ENCODE data around the gene ZBTB42.

The ZBTB42 gene

DNA sequence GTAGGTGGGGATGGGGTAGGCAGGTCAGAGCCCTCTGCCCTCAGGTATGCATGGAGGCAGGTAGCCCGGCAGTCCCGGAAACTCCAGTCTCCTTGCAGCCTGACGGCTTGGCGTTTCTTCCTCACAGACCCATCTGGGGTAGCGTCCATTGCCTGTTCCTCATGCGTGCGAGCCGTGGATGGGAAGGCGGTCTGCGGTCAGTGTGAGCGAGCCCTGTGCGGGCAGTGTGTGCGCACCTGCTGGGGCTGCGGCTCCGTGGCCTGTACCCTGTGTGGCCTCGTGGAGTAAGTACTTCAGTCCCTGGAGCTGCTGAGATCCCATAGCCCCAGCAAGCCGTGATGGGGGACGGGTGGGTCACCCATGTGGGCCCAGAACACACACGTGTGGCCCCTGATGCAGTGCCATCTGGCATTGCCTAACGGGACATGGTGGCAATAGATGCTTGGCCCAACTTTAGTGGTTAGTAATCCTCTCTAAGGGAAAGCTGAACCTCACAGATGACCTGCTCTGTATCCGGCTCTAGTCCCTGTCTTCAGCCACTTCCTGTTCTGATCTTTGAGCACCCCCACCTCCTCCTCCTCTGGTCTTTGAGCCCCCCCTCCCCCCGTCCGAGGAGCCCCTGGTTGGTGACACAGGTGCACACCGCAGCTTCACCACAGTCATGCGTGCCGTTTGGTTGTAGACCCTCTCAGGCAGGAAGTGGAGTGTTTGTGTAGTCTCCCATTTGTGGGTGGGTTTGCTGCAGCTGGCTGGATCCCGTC, 44.2 kb upstream of the ZBTB42 start:
- Histone ChIP-seq H3K4me1 (ENCODE audit: control insufficient read depth, insufficient read depth, low read length) (no peaks in the 10 kb centered on the region; the same call in 1 of the 2 replicates), H3K36me3 (ENCODE audit: control insufficient read depth in 2 of 2, insufficient read depth in 1 of 2, low read length in 2 of 2) (peaks cover 2 to 78% of the 10 kb centered on the region in 2 experiments; a peak in 2 of 3 replicates)
- CTCF ChIA-PET: no interaction called here

DNA sequence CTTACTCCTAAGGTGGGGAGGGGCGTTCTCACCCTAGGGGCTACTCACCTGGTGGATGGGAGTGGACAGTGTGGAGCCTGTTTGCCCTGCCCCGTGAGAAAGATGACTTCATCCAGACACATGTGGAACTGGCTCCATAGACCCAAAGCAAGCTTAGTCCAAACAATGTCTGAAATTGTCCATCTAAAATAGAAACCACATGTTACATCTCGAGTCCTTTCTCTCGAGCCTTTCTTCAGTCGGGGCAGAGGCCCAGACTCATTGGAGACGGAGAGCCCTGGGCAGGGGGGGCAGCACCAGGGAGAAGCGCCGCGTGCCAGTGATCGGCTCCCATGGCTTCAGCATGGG, 43.7 kb upstream of the ZBTB42 start:
- no peak overlapping the region for H3K4me3 ChIP-seq (ENCODE audit: low read depth, low read length)
- H3K9me3 ChIP-seq (ENCODE audit: control insufficient read depth, insufficient read depth, low read depth, low read length): no peaks in the 10 kb centered on the region
- H3K4me1 ChIP-seq (ENCODE audit: control insufficient read depth, insufficient read depth, low read length): no peaks in the 10 kb centered on the region; the same call in 1 of the 2 replicates
- H3K27ac ChIP-seq (ENCODE audit: extremely low read depth, low read depth, low read length): no peak overlapping the region
- H3K36me3 ChIP-seq (ENCODE audit: control insufficient read depth in 2 of 2, insufficient read depth in 1 of 2, low read length in 2 of 2): peaks cover 8 to 83% of the 10 kb centered on the region in 2 experiments; a peak in 2 of 3 replicates
- ChIA-PET POLR2A (no interaction called here), CTCF (interaction anchor here (0.6 kb wide), 1 partner anchor 11 kb away, joined by 3 read pairs; no protein-coding TSS in a partner anchor)
- TF ChIP-seq ZNF837 (tag by site-specific recombination; IDR thresholded peaks at IDR 0.05) (no peak), ZNF488 (tag by site-specific recombination; IDR thresholded peaks at IDR 0.05) (no peak), ZBTB26 (tag by site-specific recombination; optimal IDR thresholded peaks at IDR 0.05) (no peak), BCL11B (tag by site-specific recombination; IDR thresholded peaks at IDR 0.05; ENCODE audit: low read depth) (no peak), SCRT1 (tag by site-specific recombination; IDR thresholded peaks at IDR 0.05; ENCODE audit: borderline replicate concordance) (no peak), MEIS1 (CRISPR knock-in tag; IDR thresholded peaks at IDR 0.05; ENCODE audit: borderline replicate concordance) (no peak), ZNF223 (tag by site-specific recombination; IDR thresholded peaks at IDR 0.05) (no peak), PRDM2 (tag by site-specific recombination; IDR thresholded peaks at IDR 0.05; ENCODE audit: borderline replicate concordance) (no peak), EGR2 (tag by site-specific recombination; IDR thresholded peaks at IDR 0.05; ENCODE audit: low read depth) (no peak), ZNF830 (tag by site-specific recombination; IDR thresholded peaks at IDR 0.05; ENCODE audit: low read depth) (no peak), ZNF629 (tag by site-specific recombination; IDR thresholded peaks at IDR 0.05) (no peak), ZNF423 (tag by site-specific recombination; IDR thresholded peaks at IDR 0.05) (no peak), ZNF350 (tag by site-specific recombination; IDR thresholded peaks at IDR 0.05) (no peak), ZXDB (tag by site-specific recombination; IDR thresholded peaks at IDR 0.05) (no peak), ZBTB21 (tag by site-specific recombination; IDR thresholded peaks at IDR 0.05) (no peak)
- TF ChIP-seq, protein P1, sequence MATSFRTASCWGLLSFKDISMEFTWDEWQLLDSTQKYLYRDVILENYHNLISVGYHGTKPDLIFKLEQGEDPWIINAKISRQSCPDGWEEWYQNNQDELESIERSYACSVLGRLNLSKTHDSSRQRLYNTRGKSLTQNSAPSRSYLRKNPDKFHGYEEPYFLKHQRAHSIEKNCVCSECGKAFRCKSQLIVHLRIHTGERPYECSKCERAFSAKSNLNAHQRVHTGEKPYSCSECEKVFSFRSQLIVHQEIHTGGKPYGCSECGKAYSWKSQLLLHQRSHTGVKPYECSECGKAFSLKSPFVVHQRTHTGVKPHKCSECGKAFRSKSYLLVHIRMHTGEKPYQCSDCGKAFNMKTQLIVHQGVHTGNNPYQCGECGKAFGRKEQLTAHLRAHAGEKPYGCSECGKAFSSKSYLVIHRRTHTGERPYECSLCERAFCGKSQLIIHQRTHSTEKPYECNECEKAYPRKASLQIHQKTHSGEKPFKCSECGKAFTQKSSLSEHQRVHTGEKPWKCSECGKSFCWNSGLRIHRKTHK (tag by site-specific recombination; IDR thresholded peaks at IDR 0.05): no peak
- TF ChIP-seq, protein P2, sequence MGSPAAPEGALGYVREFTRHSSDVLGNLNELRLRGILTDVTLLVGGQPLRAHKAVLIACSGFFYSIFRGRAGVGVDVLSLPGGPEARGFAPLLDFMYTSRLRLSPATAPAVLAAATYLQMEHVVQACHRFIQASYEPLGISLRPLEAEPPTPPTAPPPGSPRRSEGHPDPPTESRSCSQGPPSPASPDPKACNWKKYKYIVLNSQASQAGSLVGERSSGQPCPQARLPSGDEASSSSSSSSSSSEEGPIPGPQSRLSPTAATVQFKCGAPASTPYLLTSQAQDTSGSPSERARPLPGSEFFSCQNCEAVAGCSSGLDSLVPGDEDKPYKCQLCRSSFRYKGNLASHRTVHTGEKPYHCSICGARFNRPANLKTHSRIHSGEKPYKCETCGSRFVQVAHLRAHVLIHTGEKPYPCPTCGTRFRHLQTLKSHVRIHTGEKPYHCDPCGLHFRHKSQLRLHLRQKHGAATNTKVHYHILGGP (tag by site-specific recombination; IDR thresholded peaks at IDR 0.05): no peak

More for the DNA sequence above, 44.2 kb upstream of the ZBTB42 start:
- no peaks in the 10 kb centered on the region for H3K9me3 ChIP-seq (ENCODE audit: control insufficient read depth, insufficient read depth, low read depth, low read length)
- no peak overlapping the region for H3K4me3 ChIP-seq (ENCODE audit: low read depth, low read length)
- TF ChIP-seq TCF7L2 (IDR thresholded peaks at IDR 0.05; ENCODE audit: borderline replicate concordance, low read depth, low read length) (no peak), ZNF248 (tag by site-specific recombination; IDR thresholded peaks at IDR 0.05) (no peak), ZNF211 (tag by site-specific recombination; IDR thresholded peaks at IDR 0.05; ENCODE audit: low read depth) (no peak), ZNF114 (tag by site-specific recombination; IDR thresholded peaks at IDR 0.05) (no peak), ZNF223 (tag by site-specific recombination; IDR thresholded peaks at IDR 0.05) (no peak), ZNF530 (tag by site-specific recombination; IDR thresholded peaks at IDR 0.05; ENCODE audit: low read depth) (no peak), HOXA7 (CRISPR knock-in tag; IDR thresholded peaks at IDR 0.05; ENCODE audit: borderline replicate concordance) (no peak)
- TF ChIP-seq, protein P3, sequence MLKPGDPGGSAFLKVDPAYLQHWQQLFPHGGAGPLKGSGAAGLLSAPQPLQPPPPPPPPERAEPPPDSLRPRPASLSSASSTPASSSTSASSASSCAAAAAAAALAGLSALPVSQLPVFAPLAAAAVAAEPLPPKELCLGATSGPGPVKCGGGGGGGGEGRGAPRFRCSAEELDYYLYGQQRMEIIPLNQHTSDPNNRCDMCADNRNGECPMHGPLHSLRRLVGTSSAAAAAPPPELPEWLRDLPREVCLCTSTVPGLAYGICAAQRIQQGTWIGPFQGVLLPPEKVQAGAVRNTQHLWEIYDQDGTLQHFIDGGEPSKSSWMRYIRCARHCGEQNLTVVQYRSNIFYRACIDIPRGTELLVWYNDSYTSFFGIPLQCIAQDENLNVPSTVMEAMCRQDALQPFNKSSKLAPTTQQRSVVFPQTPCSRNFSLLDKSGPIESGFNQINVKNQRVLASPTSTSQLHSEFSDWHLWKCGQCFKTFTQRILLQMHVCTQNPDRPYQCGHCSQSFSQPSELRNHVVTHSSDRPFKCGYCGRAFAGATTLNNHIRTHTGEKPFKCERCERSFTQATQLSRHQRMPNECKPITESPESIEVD (tag by site-specific recombination; IDR thresholded peaks at IDR 0.05): no peak
- POLR2A ChIA-PET: no interaction called here
- no peak overlapping the region for H3K27ac ChIP-seq (ENCODE audit: extremely low read depth, low read depth, low read length)

Measured in HEK293 (cell line).